Measurements from ENCODE around the gene MBOAT1.

MBOAT1 gene

GRCh38 chr6:20211037-20211940, 980 bp downstream of the MBOAT1 start (continued):
- no peak for TF ChIP-seq ZBTB44 (tag by site-specific recombination; IDR thresholded peaks at IDR 0.05)
- peak; percentile 88 for TF ChIP-seq ZNF664 (tag by site-specific recombination; IDR thresholded peaks at IDR 0.05)
- no peak for TF ChIP-seq ZNF707 (tag by site-specific recombination; IDR thresholded peaks at IDR 0.05)
- TF ChIP-seq ZNF239 (tag by site-specific recombination; IDR thresholded peaks at IDR 0.05): no peak
- TF ChIP-seq ZNF266 (tag by site-specific recombination; IDR thresholded peaks at IDR 0.05; ENCODE audit: low read depth): no peak
- TF ChIP-seq ZNF561 (tag by site-specific recombination; IDR thresholded peaks at IDR 0.05; ENCODE audit: borderline replicate concordance): no peak; the same call in 1 of the 2 replicates
- TF ChIP-seq ZNF623 (tag by site-specific recombination; IDR thresholded peaks at IDR 0.05): no peak
- no peak for TF ChIP-seq ZNF600 (tag by site-specific recombination; IDR thresholded peaks at IDR 0.05)
- peak; percentile 61; the same call in 1 of the 2 replicates for TF ChIP-seq PRDM1 (tag by site-specific recombination; IDR thresholded peaks at IDR 0.05)
- TF ChIP-seq ZNF138 (tag by site-specific recombination; IDR thresholded peaks at IDR 0.05; ENCODE audit: borderline replicate concordance): no peak
- TF ChIP-seq ZBTB8A (tag by site-specific recombination; IDR thresholded peaks at IDR 0.05): no peak
- no peak for TF ChIP-seq ZNF692 (tag by site-specific recombination; IDR thresholded peaks at IDR 0.05)
- no peak for TF ChIP-seq ZNF404 (tag by site-specific recombination; IDR thresholded peaks at IDR 0.05)
- no peak for TF ChIP-seq REST (tag by site-specific recombination; IDR thresholded peaks at IDR 0.05)
- TF ChIP-seq ZNF571 (tag by site-specific recombination; IDR thresholded peaks at IDR 0.05): no peak
- TF ChIP-seq ZNF747 (tag by site-specific recombination; IDR thresholded peaks at IDR 0.05): no peak
- no peak for TF ChIP-seq ZBTB7A (tag by site-specific recombination; IDR thresholded peaks at IDR 0.05; ENCODE audit: low read depth)
- no peak for TF ChIP-seq ZNF248 (tag by site-specific recombination; IDR thresholded peaks at IDR 0.05)
- TF ChIP-seq ZNF513 (tag by site-specific recombination; IDR thresholded peaks at IDR 0.05): no peak
- TF ChIP-seq KLF7 (tag by site-specific recombination; IDR thresholded peaks at IDR 0.05; ENCODE audit: borderline replicate concordance): no peak
- no peak for TF ChIP-seq ZNF2 (tag by site-specific recombination; IDR thresholded peaks at IDR 0.05)
- TF ChIP-seq YY2 (tag by site-specific recombination; IDR thresholded peaks at IDR 0.05): no peak
- peak; percentile 13; the same call in 1 of the 2 replicates for TF ChIP-seq ZBTB11 (tag by site-specific recombination; conservative IDR thresholded peaks at IDR 0.05; ENCODE audit: low read depth)
- TF ChIP-seq ZNF350 (tag by site-specific recombination; IDR thresholded peaks at IDR 0.05): no peak
- TF ChIP-seq ZNF18 (tag by site-specific recombination; IDR thresholded peaks at IDR 0.05): no peak
- TF ChIP-seq SCRT2 (tag by site-specific recombination; IDR thresholded peaks at IDR 0.05): no peak
- TF ChIP-seq ZNF529 (tag by site-specific recombination; IDR thresholded peaks at IDR 0.05; ENCODE audit: insufficient replicate concordance): no peak

Measured in HEK293 (cell line).